IMR-90 (cell line): ENCODE measurements around the gene AOPEP. TPM values are rescaled to one million over a fixed set of nuclear protein-coding genes. Genes with fewer than 3 reads are reported as not detected.

Source experiments
- ATAC-seq: fragments of 200-7000 bp; cut with Tn5 transposase; 2 replicates; pipeline ENCODE4 v1.9.1; 2020; ENCODE audit warnings: low read depth, mild to moderate bottlenecking, moderate library complexity
- BruUV-seq: library from RNA; stranded (reverse); fragments of 400-500 nt; replicated peaks from 2 replicates; lab custom pipeline; 2021; lab: Mats Ljungman, UMichigan
- CTCF ChIA-PET: fragments of 300-600 bp; formaldehyde crosslinking; extraction: SDS; loops from one replicate; lab custom pipeline; 2021; ENCODE audit warnings: antibody characterized with exemption; lab: Yijun Ruan, JAX
- POLR2A ChIA-PET: fragments of 300-600 bp; sonication (Branson Sonifier 250); formaldehyde crosslinking; loops from one replicate; lab custom pipeline; 2022; ENCODE audit warnings: antibody characterized with exemption; ENCODE audit not compliant: unreplicated experiment; lab: Charles Lee
- DNase-seq: peaks from one replicate; pipeline ENCODE4 v3.0.0; 2013
- H2AFZ ChIP-seq: replicated peaks from 2 replicates; pipeline ENCODE3; 2013; ENCODE audit warnings: low read length, mild to moderate bottlenecking; ENCODE audit not compliant: poor library complexity
- H2AK5ac ChIP-seq: 2 replicates; pipeline ENCODE4 v1.6.1; 2013; ENCODE audit warnings: low read depth, low read length, inconsistent platforms
- H2AK9ac ChIP-seq: replicated peaks from 2 replicates; pipeline ENCODE3; 2013; ENCODE audit warnings: mild to moderate bottlenecking, low read depth, low read length, moderate library complexity; ENCODE audit not compliant: poor library complexity
- H2BK120ac ChIP-seq: 2 replicates; pipeline ENCODE4 v1.6.1; 2013; ENCODE audit warnings: low read depth, low read length, inconsistent platforms
- H2BK15ac ChIP-seq: 3 replicates; pipeline ENCODE4 v1.6.1; 2013; ENCODE audit warnings: low read depth, low read length, inconsistent platforms
- H2BK20ac ChIP-seq: 2 replicates; pipeline ENCODE4 v1.6.1; 2013; ENCODE audit warnings: low read depth, mild to moderate bottlenecking, inconsistent platforms, low read length, moderate library complexity
- H2BK5ac ChIP-seq: 2 replicates; pipeline ENCODE4 v1.6.1; 2013; ENCODE audit warnings: mild to moderate bottlenecking, low read depth, low read length, inconsistent platforms; ENCODE audit not compliant: poor library complexity, severe bottlenecking
- H3K14ac ChIP-seq: replicated peaks from 2 replicates; pipeline ENCODE4 v1.6.1; 2013; ENCODE audit warnings: low read depth, low read length, inconsistent platforms
- H3K18ac ChIP-seq: 2 replicates; pipeline ENCODE4 v1.6.1; 2013; ENCODE audit warnings: low read depth, low read length, control low read depth
- H3K23ac ChIP-seq: 2 replicates; pipeline ENCODE4 v1.6.1; 2013; ENCODE audit warnings: low read depth, low read length, inconsistent platforms
- H3K27ac ChIP-seq: 2 replicates; pipeline ENCODE4 v1.5.1; 2013; ENCODE audit warnings: mild to moderate bottlenecking, control low read depth, low read length; ENCODE audit not compliant: insufficient read depth
- H3K27me3 ChIP-seq: 2 replicates; pipeline ENCODE4 v1.6.1; 2013; ENCODE audit warnings: low read length; ENCODE audit not compliant: control insufficient read depth, insufficient read depth
- H3K36me3 ChIP-seq: 2 replicates; pipeline ENCODE4 v1.6.1; 2013; ENCODE audit warnings: low read length, mixed read lengths; ENCODE audit not compliant: control insufficient read depth, insufficient read depth
- H3K4ac ChIP-seq: 2 replicates; pipeline ENCODE4 v1.6.1; 2013; ENCODE audit warnings: low read depth, low read length, inconsistent platforms
- H3K4me1 ChIP-seq: 2 replicates; pipeline ENCODE4 v1.6.1; 2013; ENCODE audit warnings: low read length, mixed read lengths; ENCODE audit not compliant: control insufficient read depth, insufficient read depth
- H3K4me2 ChIP-seq: 2 replicates; pipeline ENCODE4 v1.6.1; 2013; ENCODE audit warnings: low read depth, mild to moderate bottlenecking, control low read depth, low read length, moderate library complexity
- H3K4me3 ChIP-seq: 2 replicates; pipeline ENCODE4 v1.5.1; 2013; ENCODE audit warnings: low read depth, mild to moderate bottlenecking, control low read depth, low read length, moderate library complexity; ENCODE audit not compliant: insufficient read depth
- H3K56ac ChIP-seq: 2 replicates; pipeline ENCODE4 v1.6.1; 2013; ENCODE audit warnings: low read length, inconsistent platforms; ENCODE audit not compliant: insufficient read depth; ENCODE audit errors: extremely low read depth
- H3K79me1 ChIP-seq, 2 experiments: 2 replicates each; pipeline ENCODE4 v1.6.1; 2013; ENCODE audit warnings: low read length in 2 of 2, inconsistent platforms in 1 of 2, low read depth in 1 of 2
- H3K9ac ChIP-seq: 2 replicates; pipeline ENCODE4 v1.6.1; 2013; ENCODE audit warnings: low read depth, low read length, control low read depth
- H3K9me1 ChIP-seq: 2 replicates; pipeline ENCODE4 v1.6.1; 2013; ENCODE audit warnings: low read length, inconsistent platforms; ENCODE audit not compliant: insufficient read depth
- H3K9me3 ChIP-seq: 2 replicates; pipeline ENCODE4 v1.6.1; 2013; ENCODE audit warnings: low read length; ENCODE audit not compliant: control insufficient read depth, insufficient read depth
- H4K20me1 ChIP-seq: 2 replicates; pipeline ENCODE4 v1.6.1; 2013; ENCODE audit warnings: low read length, inconsistent platforms; ENCODE audit not compliant: insufficient read depth
- H4K5ac ChIP-seq: 2 replicates; pipeline ENCODE4 v1.6.1; 2013; ENCODE audit warnings: mild to moderate bottlenecking, low read depth, low read length, control low read depth
- H4K8ac ChIP-seq, 2 experiments: 2 replicates each; pipeline ENCODE4 v1.6.1; 2013; ENCODE audit warnings: low read depth in 2 of 2, low read length in 2 of 2, control low read depth in 1 of 2, inconsistent platforms in 1 of 2
- H4K91ac ChIP-seq: 2 replicates; pipeline ENCODE4 v1.6.1; 2013; ENCODE audit warnings: low read depth, low read length, inconsistent platforms; ENCODE audit not compliant: insufficient read depth
- RAD21 ChIP-seq: IDR thresholded peaks from 2 replicates; pipeline ENCODE4 v1.6.1; 2012; ENCODE audit warnings: low read length, improper control_type of control experiment
- WGBS, 2 experiments: methylation state at CpG; one replicate each; pipeline versions ENCODE4 v1.1.5 to v1.1.7; 2013; ENCODE audit warnings: missing lambda C conversion rate in 2 of 2; ENCODE audit not compliant: insufficient read length in 1 of 2; ENCODE audit errors: extremely low coverage in 2 of 2; 5-methylcytosine and 5-hydroxymethylcytosine counted together
- dilution Hi-C: fragments of 300-500 bp; cut with HindIII; formaldehyde crosslinking; loops from one replicate; pipeline ENCODE4 v1.14.3; 2018; ENCODE audit warnings: low sequenced_read_pairs; ENCODE audit not compliant: unreplicated experiment
- in situ Hi-C: fragments of 300-500 bp; cut with MboI; formaldehyde crosslinking; loops from 3 replicates; pipeline ENCODE4 v1.14.3; 2019; ENCODE audit warnings: low sequenced_read_pairs, inconsistent platforms, mixed read lengths
- intact Hi-C: fragments of 100-400 bp; cut with micrococcal nuclease; formaldehyde crosslinking; loops from 2 replicates; pipeline ENCODE4 v1.10.0; 2022
- polyA plus RNA-seq, 3 experiments: library from polyadenylated mRNA; depleted of rRNA; stranded (reverse); fragments of >200 nt; gene quantifications; 2 replicates each; pipeline ENCODE4 v1.2.3, GENCODE V29; 2012; ENCODE audit warnings: low replicate concordance in 1 of 3
- total RNA-seq: library from RNA; depleted of rRNA; stranded (reverse); fragments of >200 nt; gene quantifications from 2 replicates; pipeline ENCODE4 v1.2.3, GENCODE V29; 2012

AOPEP gene
- total and polyA plus RNA-seq, 2 of the 4 experiments (the other 2 are of a cell fraction) = 34.9 to 38.7 TPM

DNA sequence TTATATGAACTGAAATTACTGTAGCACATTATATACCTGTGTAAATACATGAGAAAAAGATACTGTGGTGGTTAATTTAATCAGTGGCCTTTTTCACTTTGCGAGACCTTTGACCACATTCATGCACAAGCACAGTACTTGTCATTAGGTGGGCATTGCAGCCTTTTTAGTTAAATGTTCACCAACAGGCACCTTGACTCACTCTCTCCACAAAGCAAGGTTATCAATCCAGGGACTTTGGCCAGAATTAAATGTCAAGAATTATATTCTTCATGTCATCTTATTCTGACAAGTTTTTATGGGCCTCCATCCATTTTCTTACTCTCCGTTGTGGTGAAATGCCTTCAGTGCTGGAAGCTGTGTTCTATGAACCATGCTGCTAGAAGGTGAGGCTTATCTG lies 72.2 kb downstream of the AOPEP start:
- Histone ChIP-seq H3K9me3 (no peaks in the 10 kb centered on the region), H4K5ac (no peak overlapping the region), H3K56ac (no peak overlapping the region), H2AK5ac (no peak overlapping the region), H3K18ac (no peak overlapping the region), H2BK120ac (no peak overlapping the region), H3K36me3 (peaks cover 4% of the 10 kb centered on the region; the same call in 1 of the 2 replicates), H2AFZ (no peak overlapping the region), H3K9ac (no peak overlapping the region), H4K8ac (no peak overlapping the region), H3K4me1 (peaks cover 11% of the 10 kb centered on the region), H3K4ac (no peak overlapping the region; the same call in 1 of the 2 replicates), H3K4me2 (no peak overlapping the region), H3K23ac (no peak overlapping the region), H3K9me1 (peaks cover 8% of the 10 kb centered on the region; the same call in 1 of the 2 replicates), H2BK5ac (no peak overlapping the region), H3K27me3 (peaks cover 1% of the 10 kb centered on the region; the same call in 1 of the 2 replicates), H2AK9ac (no peak overlapping the region), H3K79me1 (peaks cover 0 to 6% of the 10 kb centered on the region in 2 experiments; a peak in 1 of 4 replicates), H3K4me3 (no peak overlapping the region), H3K27ac (no peak overlapping the region), H2BK15ac (no peak overlapping the region), H3K14ac (no peak overlapping the region), H2BK20ac (no peak overlapping the region; the same call in 1 of the 2 replicates), H4K20me1 (no peaks in the 10 kb centered on the region; the same call in 1 of the 2 replicates), H4K91ac (no peak overlapping the region)
- DNase-seq (no peak), ATAC-seq (no peak)
- in situ Hi-C loops = no loop called here
- ChIA-PET CTCF (no interaction called here), POLR2A (no interaction called here)
- WGBS, 2 experiments = no CpG with 5 or more reads among the region's 2 CpGs
- TF ChIP-seq RAD21 = no peak
- BruUV-seq = no TSS peak
- dilution Hi-C loops = no loop called here
- intact Hi-C loops = no loop called here
